KG1 (cell line): ENCODE results near the gene EFS.

Source experiments
- DNase-seq: peaks from one replicate; lab custom pipeline; 2025; lab: John Stamatoyannopoulos, UW

Gene EFS

DNA sequence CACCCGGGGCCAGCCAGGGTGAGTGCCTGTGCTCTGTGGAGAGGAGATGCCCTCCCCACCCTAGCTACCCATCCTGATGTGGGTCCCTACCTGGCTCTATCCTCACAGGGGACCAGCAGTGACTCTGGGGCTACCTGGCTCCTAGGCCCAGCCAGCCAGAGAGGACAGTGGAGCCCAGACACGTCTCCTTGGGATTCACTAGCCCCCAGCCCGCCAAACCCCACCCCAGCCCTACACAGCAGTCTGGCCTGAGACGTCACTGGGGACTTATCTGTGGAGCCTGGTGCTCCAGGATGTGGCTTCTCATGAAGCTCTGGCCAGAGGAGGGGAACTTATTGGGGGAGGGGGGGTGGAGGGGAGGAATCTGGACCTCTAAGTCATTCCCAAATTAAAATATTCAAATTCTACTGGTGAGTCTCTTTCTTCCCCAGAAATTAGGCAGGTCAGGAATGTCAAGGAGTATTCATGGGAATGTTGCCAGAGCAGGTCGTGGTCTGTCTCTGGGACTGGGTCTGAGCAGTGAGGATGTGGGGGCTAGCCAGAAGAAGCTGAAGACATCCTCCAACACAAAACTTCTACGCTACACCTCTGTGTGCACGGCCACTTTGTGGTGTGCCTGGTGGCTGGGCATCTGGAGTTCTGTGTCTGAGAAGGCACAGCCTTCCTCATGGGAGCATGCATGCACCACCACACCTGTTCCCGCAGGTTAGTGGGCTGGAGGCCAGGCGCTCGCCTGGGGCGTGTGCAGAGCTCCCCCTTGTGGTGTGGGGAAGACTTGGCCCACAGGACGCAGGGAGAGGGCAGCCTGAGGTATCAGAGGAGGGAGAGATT is 14.6 kb upstream of the EFS start:
- DNase-seq = peak; percentile 1

DNA sequence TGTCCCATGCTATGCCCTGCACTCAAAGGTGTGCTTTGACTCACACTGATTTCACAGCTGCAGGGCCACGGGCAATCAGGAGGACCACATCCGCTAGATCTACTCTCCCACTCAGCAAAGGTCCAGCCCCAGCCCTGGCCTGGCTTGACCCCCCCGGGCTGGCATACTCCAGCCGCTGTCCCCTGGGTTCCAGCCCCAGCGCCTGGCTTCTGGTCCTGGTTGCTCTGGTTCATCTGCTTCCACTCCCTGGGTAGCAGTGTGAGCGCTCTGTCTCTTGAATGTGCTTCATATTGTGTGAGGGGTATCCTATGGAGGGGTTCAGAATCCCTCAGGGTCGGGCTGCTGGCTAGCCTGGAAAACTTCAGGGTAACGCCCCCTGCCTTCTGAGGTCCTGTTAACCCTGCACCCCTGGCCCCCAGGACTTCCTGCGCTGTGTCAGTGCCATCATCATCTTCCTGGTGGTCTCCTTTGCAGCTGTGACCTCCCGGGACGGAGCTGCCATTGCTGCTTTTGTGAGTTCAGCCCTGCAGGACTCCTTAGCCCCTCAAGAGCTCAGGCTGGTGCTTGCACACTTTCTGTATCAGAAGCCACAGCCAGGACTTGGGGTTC is 13.7 kb upstream of the EFS start:
- DNase-seq = no peak

DNA sequence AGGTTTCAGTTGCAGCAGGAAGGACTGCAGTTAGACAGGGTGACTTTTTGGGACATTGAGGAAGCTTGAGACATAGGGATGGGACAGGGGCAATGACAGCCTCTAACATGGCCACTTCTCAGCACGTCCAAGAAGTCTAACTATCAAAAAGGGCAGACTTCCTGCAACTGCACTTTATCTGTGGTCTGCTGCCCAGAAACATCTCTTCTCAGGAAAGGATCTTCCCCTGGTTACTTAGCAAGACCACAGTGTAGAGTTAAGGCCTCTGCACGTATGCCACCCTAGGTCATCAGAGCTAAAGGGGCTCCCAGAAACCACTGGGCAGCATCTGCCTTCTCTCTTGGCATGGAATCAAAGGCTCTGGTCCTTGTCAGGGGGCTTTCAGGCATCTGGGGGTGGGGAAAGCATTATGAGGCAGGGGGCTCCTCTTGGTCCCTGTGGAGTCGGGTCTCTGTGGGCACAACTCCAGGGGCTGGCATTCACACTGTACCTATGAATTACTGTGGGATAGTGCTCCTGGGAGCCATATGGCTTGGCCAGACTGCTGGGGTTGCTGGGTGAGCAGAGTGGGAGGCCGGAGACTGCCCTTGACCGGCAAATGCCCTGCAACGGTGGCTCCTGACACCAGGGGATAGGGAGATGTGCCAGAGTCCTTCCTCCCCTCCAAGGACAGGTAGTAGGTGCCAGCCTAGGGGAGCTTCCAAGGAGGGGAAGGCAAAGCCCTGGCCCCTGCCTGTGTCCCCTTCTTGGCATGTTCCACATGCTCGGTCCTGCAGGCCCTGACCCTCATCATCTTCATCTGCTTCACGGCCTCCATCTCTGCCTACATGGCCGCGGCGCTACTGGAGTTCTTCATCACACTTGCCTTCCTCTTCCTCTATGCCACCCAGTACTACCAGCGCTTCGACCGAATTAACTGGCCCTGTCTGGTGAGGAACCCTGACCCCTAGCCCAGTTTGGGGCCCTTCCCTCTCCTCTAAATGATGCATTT is 12.9 kb upstream of the EFS start:
- DNase-seq = no peak

DNA sequence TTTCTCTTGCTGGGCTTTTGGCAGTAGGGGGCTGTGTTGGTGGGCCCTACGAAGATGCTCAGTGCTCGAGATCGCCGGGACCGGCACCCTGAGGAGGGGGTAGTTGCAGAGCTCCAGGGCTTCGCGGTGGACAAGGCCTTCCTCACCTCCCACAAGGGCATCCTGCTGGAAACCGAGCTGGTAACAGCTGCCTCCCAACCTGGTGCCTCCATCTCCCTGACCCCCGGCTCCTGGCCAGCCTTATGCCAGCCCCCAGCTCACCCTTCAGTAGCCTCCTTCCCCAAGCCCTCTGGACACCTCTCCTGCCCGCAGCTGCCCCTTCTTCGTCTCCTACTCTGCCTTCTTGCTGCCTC is 12.2 kb upstream of the EFS start:
- no peak for DNase-seq

DNA sequence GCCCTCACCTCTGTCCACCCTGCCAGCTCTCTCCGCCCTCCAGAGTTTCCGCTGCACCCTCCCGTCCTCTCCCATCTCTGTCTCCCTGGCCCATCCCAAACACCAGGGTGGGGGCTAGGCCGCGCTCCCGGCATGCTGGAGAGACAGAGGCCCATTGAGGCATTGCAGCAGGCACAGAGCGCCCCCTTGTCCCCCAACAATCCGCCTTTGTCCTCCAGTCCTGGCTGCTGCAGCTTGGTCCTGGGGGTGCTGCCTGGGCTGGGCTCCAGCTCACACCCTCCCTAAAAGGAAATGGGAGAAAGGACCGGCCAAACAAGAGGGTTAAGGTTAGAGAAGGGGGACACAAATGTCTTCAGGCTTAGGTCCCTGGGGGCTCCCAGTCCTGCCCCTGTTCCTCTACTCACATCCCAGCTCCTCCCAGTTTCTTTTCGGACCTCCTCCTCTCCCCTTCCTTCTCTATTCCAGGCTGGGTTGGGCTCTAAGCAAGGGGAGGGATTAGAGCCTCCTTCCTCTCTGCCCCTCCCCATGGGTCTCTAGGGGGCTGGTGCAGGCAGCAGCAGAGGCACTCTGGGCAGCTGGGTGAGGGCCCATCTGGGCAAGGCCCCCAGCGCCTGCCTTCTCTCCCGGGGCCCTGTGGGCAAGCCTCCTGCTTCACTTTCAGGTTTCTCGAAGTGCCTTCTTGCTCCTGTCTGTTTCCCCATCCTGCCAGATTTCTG is 11.7 kb upstream of the EFS start, which contains the start of gene CMTM5:
Gene CMTM5 (plus strand): TSS at position 565 of the 716 bp plus-strand sequence. CDS start 206 bp downstream, outside the sequence.
- DNase-seq = no peak

DNA sequence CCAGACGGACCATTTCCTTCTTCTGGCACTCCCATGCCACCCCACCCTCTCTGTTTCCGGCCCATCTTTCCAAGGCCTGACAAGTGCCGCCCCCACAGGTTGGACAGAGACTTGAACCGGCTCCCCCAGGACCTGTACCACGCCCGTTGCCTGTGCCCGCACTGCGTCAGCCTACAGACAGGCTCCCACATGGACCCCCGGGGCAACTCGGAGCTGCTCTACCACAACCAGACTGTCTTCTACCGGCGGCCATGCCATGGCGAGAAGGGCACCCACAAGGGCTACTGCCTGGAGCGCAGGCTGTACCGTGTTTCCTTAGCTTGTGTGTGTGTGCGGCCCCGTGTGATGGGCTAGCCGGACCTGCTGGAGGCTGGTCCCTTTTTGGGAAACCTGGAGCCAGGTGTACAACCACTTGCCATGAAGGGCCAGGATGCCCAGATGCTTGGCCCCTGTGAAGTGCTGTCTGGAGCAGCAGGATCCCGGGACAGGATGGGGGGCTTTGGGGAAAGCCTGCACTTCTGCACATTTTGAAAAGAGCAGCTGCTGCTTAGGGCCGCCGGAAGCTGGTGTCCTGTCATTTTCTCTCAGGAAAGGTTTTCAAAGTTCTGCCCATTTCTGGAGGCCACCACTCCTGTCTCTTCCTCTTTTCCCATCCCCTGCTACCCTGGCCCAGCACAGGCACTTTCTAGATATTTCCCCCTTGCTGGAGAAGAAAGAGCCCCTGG is 10.7 kb upstream of the EFS start:
- DNase-seq = no peak

DNA sequence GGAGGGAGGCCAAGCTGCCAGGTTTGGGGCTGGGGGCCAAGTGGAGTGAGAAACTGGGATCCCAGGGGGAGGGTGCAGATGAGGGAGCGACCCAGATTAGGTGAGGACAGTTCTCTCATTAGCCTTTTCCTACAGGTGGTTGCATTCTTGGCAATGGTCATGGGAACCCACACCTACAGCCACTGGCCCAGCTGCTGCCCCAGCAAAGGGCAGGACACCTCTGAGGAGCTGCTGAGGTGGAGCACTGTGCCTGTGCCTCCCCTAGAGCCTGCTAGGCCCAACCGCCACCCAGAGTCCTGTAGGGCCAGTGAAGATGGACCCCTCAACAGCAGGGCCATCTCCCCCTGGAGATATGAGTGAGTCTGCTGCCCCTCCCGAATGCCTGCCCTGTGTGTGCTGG is 8.1 kb upstream of the EFS start:
- no peak for DNase-seq

DNA sequence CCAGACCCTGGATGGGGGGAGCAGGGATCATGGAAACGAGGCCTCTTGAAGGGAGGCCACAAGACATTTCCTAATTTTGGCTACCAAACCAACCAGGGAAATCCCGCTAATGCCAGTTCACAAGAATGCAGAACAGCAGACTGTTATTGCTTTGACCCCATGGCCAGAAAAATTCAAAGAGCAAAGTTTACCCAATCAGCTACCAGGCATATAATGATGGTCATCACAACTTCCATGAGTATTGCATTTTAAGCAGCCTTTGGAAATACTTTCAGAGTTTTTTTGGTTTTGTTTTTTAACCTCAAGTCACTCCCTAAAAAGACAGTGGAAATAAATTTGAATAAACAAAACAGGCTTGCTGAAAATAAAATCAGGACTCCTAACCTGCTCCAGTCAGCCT is 7.5 kb upstream of the EFS start, which contains the start of gene IL25:
Gene IL25 (plus strand): TSS at position 301 of the 400 bp plus-strand sequence.
- no peak for DNase-seq

DNA sequence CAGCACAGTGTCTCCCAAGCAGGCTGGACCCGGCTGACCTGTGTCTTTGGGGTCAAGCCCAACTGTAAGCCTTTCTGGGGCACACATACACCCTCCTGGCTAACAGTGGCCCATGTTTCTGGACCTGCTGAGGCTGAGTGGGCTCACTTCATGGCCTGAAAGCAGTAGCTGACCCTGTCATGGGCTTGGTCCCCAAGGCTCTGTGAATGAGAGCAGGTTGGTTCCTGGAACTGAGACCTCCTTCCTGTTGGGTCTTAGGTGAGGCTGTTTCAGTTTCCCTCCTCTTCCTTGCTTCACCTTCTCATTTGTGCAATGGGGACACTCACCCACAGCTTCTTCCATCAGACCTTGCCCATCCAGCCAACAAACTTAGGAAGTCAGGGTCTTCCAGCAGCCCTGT is 6.9 kb upstream of the EFS start:
- DNase-seq = no peak

DNA sequence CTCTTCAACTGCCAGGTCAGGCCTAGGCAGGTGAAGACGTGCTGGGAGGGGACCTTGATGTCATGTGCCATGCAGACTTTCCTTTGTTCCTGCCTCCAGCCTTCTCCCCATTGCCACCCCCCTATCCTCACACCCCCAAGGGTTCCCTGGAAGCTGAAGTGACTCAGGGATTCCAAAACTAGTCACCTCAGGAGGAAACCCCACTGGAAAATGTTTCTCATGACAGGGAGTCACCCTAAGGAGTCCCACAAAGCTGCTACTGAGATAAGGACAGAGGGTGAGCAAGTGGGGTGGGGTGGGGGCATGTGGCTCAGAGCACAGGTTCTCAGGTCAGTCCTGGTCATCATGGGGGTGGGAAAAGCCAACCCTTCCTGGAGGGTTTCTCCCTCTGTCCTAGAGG is 5.2 kb upstream of the EFS start:
- DNase-seq = no peak

DNA sequence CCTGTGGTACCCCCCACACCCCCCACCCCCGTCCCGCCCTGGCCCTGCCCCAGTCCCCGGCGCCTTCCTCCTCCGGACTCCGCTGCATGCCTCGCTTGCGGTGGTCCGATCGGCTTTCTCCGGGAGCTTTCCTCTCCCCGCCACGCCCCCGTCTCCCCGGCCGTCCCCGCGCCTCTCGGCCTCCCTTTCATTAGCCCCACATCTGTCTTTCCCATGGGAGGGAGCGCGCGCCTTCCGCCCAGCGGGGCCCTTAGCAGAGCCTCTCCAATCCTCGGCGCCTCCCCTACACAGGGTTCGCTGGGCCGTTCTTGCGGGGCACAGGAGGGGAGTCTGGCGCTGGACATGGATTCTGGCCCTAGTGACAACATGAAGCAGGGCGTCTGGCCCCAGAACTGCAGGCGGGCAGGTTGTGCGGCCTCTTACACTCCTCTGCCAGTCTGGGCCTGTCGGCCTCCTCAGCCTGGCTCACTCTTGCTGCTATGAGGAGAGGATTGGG is 1.5 kb upstream of the EFS start:
- DNase-seq = no peak

DNA sequence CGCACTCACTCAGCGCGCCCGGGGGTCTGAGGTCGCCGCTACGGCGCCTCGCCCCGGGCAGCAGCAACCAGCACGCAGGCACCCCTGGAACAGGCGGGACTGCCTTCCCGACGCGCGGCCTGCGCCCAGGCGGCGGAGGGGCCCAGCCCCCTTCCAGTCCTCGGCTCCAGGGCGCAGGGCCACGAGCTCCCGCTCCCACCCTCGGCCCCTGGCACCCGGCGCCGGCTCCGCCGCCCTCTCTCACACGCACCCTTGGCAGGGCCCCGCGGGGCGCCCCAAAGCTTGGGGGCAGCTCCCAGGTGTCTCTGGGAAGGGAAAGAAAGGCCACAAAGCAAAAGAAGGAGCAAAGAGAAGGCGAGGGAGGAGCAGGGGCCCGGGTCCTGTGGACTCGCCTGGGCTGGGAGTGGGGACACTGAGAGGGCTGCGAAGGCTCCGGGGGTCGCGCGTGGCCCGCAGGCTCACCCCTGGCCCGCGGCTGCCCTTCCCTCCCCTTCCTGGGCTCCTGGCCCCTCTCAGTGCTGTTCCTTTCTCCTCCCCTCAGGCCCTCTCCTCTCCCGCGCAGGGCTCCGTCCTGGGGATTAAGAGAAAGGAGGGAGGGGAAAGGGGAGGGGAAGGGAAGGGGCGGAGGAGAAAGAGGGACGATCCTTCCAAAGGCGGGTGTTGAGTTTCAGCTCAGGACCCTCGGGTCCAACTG is 907 bp upstream of the EFS start:
- DNase-seq = no peak

DNA sequence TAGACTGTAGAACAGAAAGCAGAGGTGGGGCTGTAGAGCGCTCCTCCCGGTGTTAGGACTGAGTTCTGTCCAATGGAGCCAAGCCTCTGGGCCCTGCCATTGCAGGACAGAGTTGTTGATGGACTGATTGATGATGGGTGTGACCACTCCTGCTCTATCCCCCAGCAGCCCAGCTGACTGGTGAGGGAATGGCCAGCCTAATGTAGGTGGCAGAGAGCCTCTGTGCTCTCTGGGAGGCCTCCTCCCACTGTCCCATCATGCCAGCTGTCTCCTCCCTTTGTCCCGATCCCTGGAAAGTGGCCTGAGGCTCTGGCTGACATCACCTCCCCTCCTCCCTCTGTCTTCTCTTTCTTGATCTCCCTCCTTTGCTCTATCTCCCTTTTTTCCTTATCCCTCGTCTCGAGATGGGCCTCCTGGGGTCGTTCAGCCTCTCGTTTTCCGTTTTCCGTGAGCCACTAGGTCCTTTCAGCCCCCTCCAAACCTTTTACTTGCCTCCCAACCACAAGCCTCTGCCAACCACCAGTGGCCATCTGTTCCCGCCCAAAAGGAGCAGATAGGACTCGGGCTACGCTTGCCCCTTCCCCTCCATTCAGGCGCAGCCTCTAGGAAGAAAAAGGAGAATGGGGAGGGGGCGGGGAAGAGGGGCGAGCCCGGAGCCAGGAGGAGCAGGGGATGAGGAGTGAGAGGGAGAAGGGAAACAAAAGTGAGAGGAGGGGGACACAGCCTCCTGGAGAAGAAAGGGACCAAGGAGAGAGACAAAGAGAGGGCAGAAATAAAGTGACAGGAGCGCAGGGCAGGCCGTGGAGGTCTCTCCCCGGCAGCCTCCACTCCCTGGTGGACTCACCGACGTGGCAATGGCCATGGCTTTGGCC is 572 bp downstream of the EFS start:
- no peak for DNase-seq

DNA sequence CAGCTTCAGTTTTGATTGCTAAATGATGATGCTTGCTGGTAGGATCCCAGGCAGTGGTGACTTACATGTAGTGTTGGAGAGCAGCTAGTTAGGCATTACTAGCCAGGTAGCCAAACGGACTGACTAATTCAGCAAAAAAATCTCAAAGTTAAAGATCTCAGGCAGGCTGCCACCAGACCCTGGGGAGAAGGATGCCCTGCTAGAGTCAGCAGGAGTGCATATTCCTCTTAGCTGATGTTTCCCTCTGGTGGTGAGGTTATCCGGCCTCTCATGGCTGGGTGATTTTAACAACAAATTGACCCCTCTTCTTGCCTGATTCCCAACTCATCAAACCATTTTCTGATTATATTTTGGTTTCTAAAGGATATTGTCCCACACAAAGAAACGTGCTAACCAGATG is 2.8 kb downstream of the EFS start:
- DNase-seq = no peak

DNA sequence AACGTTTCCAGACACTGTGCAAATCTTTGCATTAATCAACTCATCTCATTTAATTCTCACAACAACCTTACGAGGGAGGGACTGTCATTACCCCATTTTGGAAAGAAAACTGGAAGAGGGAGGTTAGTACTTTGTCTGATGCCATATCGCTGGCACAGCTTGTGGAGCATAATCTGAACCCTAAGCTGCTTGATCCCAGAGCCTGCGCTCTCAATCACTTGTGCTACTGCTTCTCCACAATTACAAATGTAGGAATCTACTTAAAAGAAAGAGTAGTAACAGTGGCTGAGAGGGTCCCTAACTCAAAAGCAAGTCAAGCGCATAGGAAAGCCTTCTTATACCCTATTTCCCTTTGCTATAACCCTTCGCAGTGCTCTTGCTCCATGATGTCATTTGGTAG is 3.2 kb downstream of the EFS start:
- no peak for DNase-seq

DNA sequence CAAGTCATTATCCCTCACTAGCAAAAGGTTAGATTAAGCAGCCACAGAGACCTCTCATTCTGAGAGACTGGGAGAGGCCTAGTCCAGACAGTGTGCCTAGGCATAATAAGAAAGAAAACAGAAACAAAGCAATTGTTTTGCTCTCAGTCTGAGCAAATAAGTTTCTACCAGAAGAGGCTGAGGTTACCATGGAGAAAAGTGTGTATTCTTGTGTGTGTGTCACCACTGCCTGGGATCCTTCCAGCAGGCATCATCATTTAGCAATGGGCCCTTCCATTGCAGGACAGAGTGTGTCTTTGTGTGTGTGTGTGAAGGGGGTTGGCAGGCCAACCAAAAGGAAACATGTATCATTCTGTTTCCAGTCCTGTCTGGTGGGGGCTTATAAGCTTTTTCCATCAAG is 3.7 kb downstream of the EFS start:
- DNase-seq = no peak

DNA sequence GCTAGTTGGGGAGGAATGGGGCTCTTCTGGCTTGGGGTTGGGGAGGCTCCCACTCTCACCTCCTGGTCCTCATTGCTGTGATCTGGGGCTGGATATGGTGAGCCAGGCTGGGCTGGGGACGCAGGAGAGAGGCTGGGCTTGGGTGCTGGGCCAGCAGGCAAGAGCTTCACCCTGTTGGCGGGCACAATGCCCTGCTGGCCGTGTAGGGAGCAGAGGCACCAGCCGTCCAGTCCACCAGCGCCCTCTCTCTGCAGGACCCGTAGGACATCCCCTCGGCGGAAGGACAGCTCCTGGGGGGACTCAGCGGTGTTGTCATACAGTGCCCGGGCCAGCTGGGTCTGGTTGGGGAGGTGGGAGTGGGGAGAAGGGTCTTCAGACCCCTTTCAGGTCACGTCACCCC is 4.5 kb downstream of the EFS start:
- DNase-seq = no peak

DNA sequence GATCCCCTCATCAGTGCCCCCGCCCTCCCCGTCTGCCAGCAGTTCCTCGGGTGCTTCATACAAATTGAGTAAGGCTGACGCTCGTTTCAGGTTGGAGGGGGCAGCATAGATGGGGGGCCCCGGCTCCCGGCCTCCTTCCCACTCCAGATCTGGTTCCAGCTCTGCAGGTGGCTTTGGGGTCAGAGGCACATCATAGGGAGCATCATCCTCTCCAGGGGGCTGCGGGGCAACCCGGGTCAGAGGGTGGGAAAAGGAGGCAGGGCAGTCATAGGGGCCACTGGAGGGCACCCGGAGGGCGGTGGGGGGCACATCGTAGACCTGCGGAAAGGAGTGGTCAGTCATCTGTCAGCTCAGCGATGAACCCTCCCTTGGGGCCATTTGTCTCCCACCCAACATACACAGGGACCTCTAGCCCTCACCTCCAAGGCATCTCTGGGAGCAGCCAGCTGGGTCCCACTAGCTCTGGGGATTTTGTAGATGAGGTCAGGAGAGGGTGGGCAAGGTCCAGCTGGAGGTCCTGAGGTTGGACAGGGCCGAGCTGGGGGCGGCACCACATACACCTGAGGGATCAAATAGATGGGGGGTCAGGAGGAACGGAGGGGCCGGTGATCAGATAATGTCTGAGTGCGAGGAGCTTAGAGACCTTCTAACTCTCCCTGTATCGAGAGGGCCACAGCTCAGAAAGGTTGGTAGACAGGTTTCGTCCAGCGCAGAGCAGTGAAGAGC is 5.1 kb downstream of the EFS start:
- DNase-seq = no peak

DNA sequence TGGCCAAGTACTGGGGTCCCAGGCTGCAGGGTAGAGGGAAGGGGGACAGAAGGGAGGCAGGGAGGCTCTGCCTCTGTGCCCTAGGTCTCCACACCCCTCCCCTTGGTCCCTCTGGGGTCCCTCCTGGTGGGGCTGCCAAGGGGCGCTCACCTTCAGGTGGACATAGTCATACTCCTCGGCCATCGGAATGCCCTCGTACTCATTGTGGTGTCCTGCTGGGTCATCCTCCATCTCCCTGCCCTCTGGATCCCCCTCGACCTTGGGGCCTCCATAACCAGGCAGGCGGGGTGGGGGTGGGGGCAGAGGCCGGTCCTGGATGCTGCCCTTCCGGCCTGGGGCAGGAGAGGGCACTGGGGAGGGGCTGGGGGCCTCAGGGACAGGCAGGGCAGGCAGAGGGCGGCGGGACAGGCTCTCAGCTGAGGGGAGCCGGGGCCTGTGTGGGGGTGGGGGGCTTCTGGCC is 5.8 kb downstream of the EFS start:
- DNase-seq = no peak
